Vagina (tissue), 2 donors: Measurements from ENCODE around the gene ITGA11. TPM values are rescaled to one million over a fixed set of nuclear protein-coding genes. Genes with fewer than 3 reads are reported as not detected.

Source experiments
- DNase-seq, 2 donors: peaks; one replicate each; pipeline ENCODE4 v3.0.0-alpha.2; 2017; ENCODE audit errors: extremely low spot score in 2 of 2
- H3K27ac ChIP-seq: fragments of 200-600 bp; sonication (generic); one replicate; pipeline ENCODE4 v1.5.1; 2019
- H3K27me3 ChIP-seq: fragments of 200-600 bp; sonication (generic); one replicate; pipeline ENCODE4 v1.5.1; 2019
- H3K36me3 ChIP-seq, 2 donors: fragments of 200-600 bp; sonication (generic); one replicate each; pipeline ENCODE4 v1.5.1; 2017 to 2019
- H3K4me1 ChIP-seq: fragments of 200-600 bp; sonication (generic); one replicate; pipeline ENCODE4 v1.5.1; 2019
- H3K4me3 ChIP-seq, 2 donors: fragments of 200-600 bp; sonication (generic); 1 replicate in 1 of 2; 2 replicates in 1 of 2; pipeline ENCODE4 v1.5.1; 2016 to 2019
- H3K9me3 ChIP-seq: fragments of 200-600 bp; sonication (generic); one replicate; pipeline ENCODE4 v1.5.1; 2019
- POLR2A ChIP-seq, 2 donors: fragments of 450-650 bp; IDR thresholded peaks; one replicate each; pipeline ENCODE4 v1.6.1; 2017; ENCODE audit warnings: antibody characterized with exemption in 2 of 2, mild to moderate bottlenecking in 2 of 2, moderate library complexity in 2 of 2
- POLR2AphosphoS5 ChIP-seq, 2 donors: sonication (generic); formaldehyde crosslinking; IDR thresholded peaks; one replicate each; pipeline ENCODE4 v1.9.0; 2017; ENCODE audit warnings: antibody characterized with exemption in 2 of 2, mild to moderate bottlenecking in 2 of 2, low read depth in 1 of 2; ENCODE audit not compliant: insufficient read depth in 1 of 2
- intact Hi-C: fragments of 100-400 bp; cut with DNase I; formaldehyde crosslinking; loops from one replicate; pipeline ENCODE4 v1.15.1; 2023
- total RNA-seq: library from RNA; depleted of rRNA; stranded (reverse); fragments of >200 nt; gene quantifications from one replicate; pipeline ENCODE4 v1.2.3, GENCODE V29; 2016
- TF ChIP-seq, protein P1 (sequence below), 3 experiments: fragments of 450-650 bp in 2 of 3; fragments of 200-600 bp in 1 of 3; sonication (generic) in 1 of 3; IDR thresholded peaks; one replicate each; pipeline ENCODE4 v1.5.1; 2017 to 2019; ENCODE audit warnings: antibody characterized with exemption in 3 of 3, mild to moderate bottlenecking in 2 of 3, moderate library complexity in 2 of 3

The ITGA11 gene
- total RNA-seq, 1 donor from 2014 or later: 15.5 TPM

GRCh38 chr15:68427963-68428362 is 4.0 kb downstream of the ITGA11 start:
- TF ChIP-seq, protein P1, sequence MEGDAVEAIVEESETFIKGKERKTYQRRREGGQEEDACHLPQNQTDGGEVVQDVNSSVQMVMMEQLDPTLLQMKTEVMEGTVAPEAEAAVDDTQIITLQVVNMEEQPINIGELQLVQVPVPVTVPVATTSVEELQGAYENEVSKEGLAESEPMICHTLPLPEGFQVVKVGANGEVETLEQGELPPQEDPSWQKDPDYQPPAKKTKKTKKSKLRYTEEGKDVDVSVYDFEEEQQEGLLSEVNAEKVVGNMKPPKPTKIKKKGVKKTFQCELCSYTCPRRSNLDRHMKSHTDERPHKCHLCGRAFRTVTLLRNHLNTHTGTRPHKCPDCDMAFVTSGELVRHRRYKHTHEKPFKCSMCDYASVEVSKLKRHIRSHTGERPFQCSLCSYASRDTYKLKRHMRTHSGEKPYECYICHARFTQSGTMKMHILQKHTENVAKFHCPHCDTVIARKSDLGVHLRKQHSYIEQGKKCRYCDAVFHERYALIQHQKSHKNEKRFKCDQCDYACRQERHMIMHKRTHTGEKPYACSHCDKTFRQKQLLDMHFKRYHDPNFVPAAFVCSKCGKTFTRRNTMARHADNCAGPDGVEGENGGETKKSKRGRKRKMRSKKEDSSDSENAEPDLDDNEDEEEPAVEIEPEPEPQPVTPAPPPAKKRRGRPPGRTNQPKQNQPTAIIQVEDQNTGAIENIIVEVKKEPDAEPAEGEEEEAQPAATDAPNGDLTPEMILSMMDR (IDR thresholded peaks at IDR 0.05): no peak
- TF ChIP-seq POLR2A (IDR thresholded peaks at IDR 0.05): no peak
- peaks cover 39% of the 10 kb centered on the region for H3K4me1 ChIP-seq
- peak overlapping the region; percentile 14 for H3K27ac ChIP-seq
- intact Hi-C loops: no loop called here
- no peaks in the 10 kb centered on the region for H3K9me3 ChIP-seq
- H3K27me3 ChIP-seq: no peaks in the 10 kb centered on the region
- H3K4me3 ChIP-seq: no peak overlapping the region
- H3K36me3 ChIP-seq: no peaks in the 10 kb centered on the region
- DNase-seq: no peak

DNA sequence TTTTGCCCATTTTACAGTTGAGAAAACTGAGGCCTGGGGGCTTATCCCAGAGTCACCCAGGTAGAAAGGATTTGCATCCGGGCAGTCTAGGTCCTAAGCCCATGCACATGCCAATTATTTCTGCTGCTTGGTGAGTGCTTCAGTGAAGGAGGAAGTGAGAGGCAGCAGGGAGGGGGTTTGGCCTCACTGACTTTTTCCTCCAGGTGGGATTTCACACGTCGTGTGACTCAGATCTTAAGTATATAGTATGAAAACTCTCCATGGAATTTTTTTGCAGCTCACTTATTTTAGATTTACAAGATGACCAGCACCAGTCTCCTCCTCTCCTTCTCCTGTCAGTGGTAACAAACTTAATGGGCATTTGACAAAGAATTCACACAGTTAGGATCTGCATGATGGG is 4.6 kb downstream of the ITGA11 start:
- H3K27ac ChIP-seq: no peak overlapping the region
- no peak for DNase-seq
- no peaks in the 10 kb centered on the region for H3K27me3 ChIP-seq
- TF ChIP-seq, protein P1 (IDR thresholded peaks at IDR 0.05): no peak
- TF ChIP-seq POLR2A (IDR thresholded peaks at IDR 0.05) (no peak), POLR2AphosphoS5 (IDR thresholded peaks at IDR 0.05; ENCODE audit: insufficient read depth in 1 of 2, low read depth in 1 of 2) (no peak)
- H3K36me3 ChIP-seq: no peaks in the 10 kb centered on the region
- peaks cover 34% of the 10 kb centered on the region for H3K4me1 ChIP-seq
- H3K4me3 ChIP-seq: no peak overlapping the region
- no peaks in the 10 kb centered on the region for H3K9me3 ChIP-seq
- intact Hi-C loops: no loop called here

GRCh38 chr15:68426116-68426515 is 5.8 kb downstream of the ITGA11 start:
- no peak for DNase-seq
- Histone ChIP-seq H3K4me3 (no peak overlapping the region), H3K4me1 (peaks cover 38% of the 10 kb centered on the region), H3K9me3 (no peaks in the 10 kb centered on the region), H3K36me3 (no peaks in the 10 kb centered on the region), H3K27me3 (no peaks in the 10 kb centered on the region), H3K27ac (peak overlapping the region; percentile 39)
- intact Hi-C loops: no loop called here
- TF ChIP-seq POLR2AphosphoS5 (IDR thresholded peaks at IDR 0.05; ENCODE audit: insufficient read depth in 1 of 2, low read depth in 1 of 2) (no peak), POLR2A (IDR thresholded peaks at IDR 0.05) (no peak)
- TF ChIP-seq, protein P1 (IDR thresholded peaks at IDR 0.05): no peak

- Histone ChIP-seq H3K27me3 (no peaks in the 10 kb centered on the region), H3K27ac (peak overlapping the region; percentile 39), H3K4me3 (no peak overlapping the region), H3K4me1 (peaks cover 42% of the 10 kb centered on the region), H3K9me3 (no peaks in the 10 kb centered on the region), H3K36me3 (no peaks in the 10 kb centered on the region)
- TF ChIP-seq POLR2A (IDR thresholded peaks at IDR 0.05): no peak
- TF ChIP-seq, protein P1 (IDR thresholded peaks at IDR 0.05): no peak
- TF ChIP-seq POLR2AphosphoS5 (IDR thresholded peaks at IDR 0.05; ENCODE audit: insufficient read depth in 1 of 2, low read depth in 1 of 2): no peak
- DNase-seq: no peak
- intact Hi-C loops: no loop called here
Observed at GRCh38 chr15:68425428-68426060, 6.4 kb downstream of the ITGA11 start.

DNA sequence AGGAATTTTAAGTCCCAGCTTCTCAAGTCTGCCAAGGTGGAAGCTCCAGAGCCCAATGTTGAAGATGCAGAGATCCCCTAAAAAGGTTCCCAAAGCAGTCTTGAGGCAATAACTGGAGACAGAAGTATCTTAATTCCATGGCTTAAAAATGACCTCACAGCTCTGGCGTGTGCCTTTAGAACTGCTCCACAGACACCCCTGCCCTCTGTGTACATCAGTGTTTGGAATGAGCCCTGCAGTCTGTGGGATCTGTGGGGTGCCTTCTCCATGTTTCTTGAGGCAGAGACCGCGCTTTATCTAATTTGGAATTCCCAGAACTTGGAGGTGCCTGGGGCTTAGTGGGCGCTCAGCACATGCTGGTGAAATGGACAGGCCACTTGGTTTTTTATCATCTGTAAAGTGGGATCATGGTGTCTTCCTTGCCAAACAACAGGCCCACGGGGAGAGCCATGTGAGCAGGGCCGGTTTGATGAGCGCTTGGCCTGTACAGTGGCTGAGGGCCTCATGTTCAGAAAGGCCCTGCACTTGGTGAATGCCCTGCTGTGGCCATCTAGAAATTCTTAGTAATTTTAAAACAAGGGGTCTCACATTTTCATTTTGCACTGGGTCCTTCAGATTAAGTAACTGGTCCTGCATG is 7.1 kb downstream of the ITGA11 start:
- peaks cover 48% of the 10 kb centered on the region for H3K4me1 ChIP-seq
- H3K27ac ChIP-seq: peak overlapping the region; percentile 39
- no peaks in the 10 kb centered on the region for H3K27me3 ChIP-seq
- no peak for DNase-seq
- no peaks in the 10 kb centered on the region for H3K36me3 ChIP-seq
- intact Hi-C loops: no loop called here
- H3K4me3 ChIP-seq: no peak overlapping the region
- TF ChIP-seq, protein P1 (IDR thresholded peaks at IDR 0.05): no peak
- no peak for TF ChIP-seq POLR2AphosphoS5 (IDR thresholded peaks at IDR 0.05; ENCODE audit: insufficient read depth in 1 of 2, low read depth in 1 of 2)
- TF ChIP-seq POLR2A (IDR thresholded peaks at IDR 0.05): no peak
- no peaks in the 10 kb centered on the region for H3K9me3 ChIP-seq
